ENCODE data around the gene NASP.

The NASP gene

GRCh38 chr1:45583666-45584350, at the start of gene NASP:
TSS of gene NASP (plus strand) at chr1:45584041. CDS start at chr1:45584147, 106 bp downstream.
- DNase-seq = peak; percentile 48

GRCh38 chr1:45535988-45536766, 47.7 kb upstream of the NASP start:
- no peak for DNase-seq

GRCh38 chr1:45536886-45537285, 47.0 kb upstream of the NASP start:
- no peak for DNase-seq

- DNase-seq = no peak
Observed at GRCh38 chr1:45541193-45541592, 42.6 kb upstream of the NASP start.

- no peak for DNase-seq
Observed at GRCh38 chr1:45542591-45542990, 41.2 kb upstream of the NASP start.

GRCh38 chr1:45543581-45544417, 40.0 kb upstream of the NASP start:
- no peak for DNase-seq

- no peak for DNase-seq
Observed at GRCh38 chr1:45544530-45544929, 39.3 kb upstream of the NASP start.

- no peak for DNase-seq
Observed at GRCh38 chr1:45545019-45545493, 38.8 kb upstream of the NASP start.

- no peak for DNase-seq
Observed at GRCh38 chr1:45545553-45546310, 38.1 kb upstream of the NASP start.

GRCh38 chr1:45550401-45551351, 33.2 kb upstream of the NASP start, which contains the start of gene AKR1A1:
TSS of gene AKR1A1 (plus strand) at chr1:45550826. CDS start at chr1:45561795, 10,969 bp downstream.
- DNase-seq = peak; percentile 88

- no peak for DNase-seq
Observed at GRCh38 chr1:45551684-45552083, 32.2 kb upstream of the NASP start.

- peak; percentile 57 for DNase-seq
Observed at GRCh38 chr1:45552331-45552730, 31.5 kb upstream of the NASP start.

- no peak for DNase-seq
Observed at GRCh38 chr1:45554198-45554597, 29.6 kb upstream of the NASP start.

- DNase-seq = no peak
Observed at GRCh38 chr1:45557422-45557944, 26.4 kb upstream of the NASP start.

- no peak for DNase-seq
Observed at GRCh38 chr1:45563843-45564242, 20.0 kb upstream of the NASP start.

- DNase-seq = no peak
Observed at GRCh38 chr1:45566722-45567121, 17.1 kb upstream of the NASP start.

GRCh38 chr1:45567911-45568310, 15.9 kb upstream of the NASP start:
- no peak for DNase-seq

- DNase-seq = no peak
Observed at GRCh38 chr1:45568421-45568820, 15.4 kb upstream of the NASP start.

GRCh38 chr1:45569571-45569961, 14.3 kb upstream of the NASP start:
- no peak for DNase-seq

- no peak for DNase-seq
Observed at GRCh38 chr1:45569962-45570581, 13.8 kb upstream of the NASP start.

GRCh38 chr1:45570631-45571030, 13.2 kb upstream of the NASP start:
- DNase-seq = no peak
